GM23248 (cell line): ENCODE data around the gene MRGPRX4. TPM values are rescaled to one million over a fixed set of nuclear protein-coding genes. Genes with fewer than 3 reads are reported as not detected.

Experiments
- DNase-seq: peaks from one replicate; pipeline ENCODE4 v3.0.0-alpha.2; 2015
- H2AFZ ChIP-seq: fragments of 200-600 bp; sonication (generic); 2 replicates; pipeline ENCODE4 v1.6.1; 2016; ENCODE audit warnings: antibody characterized with exemption
- H3F3A ChIP-seq: fragments of 200-600 bp; sonication (generic); 2 replicates; pipeline ENCODE4 v1.6.1; 2016; ENCODE audit warnings: mild to moderate bottlenecking, antibody characterized with exemption, mixed run types; ENCODE audit not compliant: insufficient read depth
- H3K27ac ChIP-seq: fragments of 200-600 bp; sonication (generic); 2 replicates; pipeline ENCODE4 v1.5.1; 2016; ENCODE audit warnings: mild to moderate bottlenecking
- H3K27me3 ChIP-seq: fragments of 200-600 bp; sonication (generic); replicated peaks from 2 replicates; pipeline ENCODE4 v1.6.1; 2016; ENCODE audit warnings: mild to moderate bottlenecking; ENCODE audit not compliant: insufficient read depth
- H3K36me3 ChIP-seq: fragments of 200-600 bp; sonication (generic); 2 replicates; pipeline ENCODE4 v1.6.1; 2016; ENCODE audit warnings: low read depth, mild to moderate bottlenecking
- H3K4me1 ChIP-seq: fragments of 200-600 bp; sonication (generic); 2 replicates; pipeline ENCODE4 v1.6.1; 2016; ENCODE audit warnings: mild to moderate bottlenecking; ENCODE audit not compliant: insufficient read depth
- H3K4me2 ChIP-seq: fragments of 200-600 bp; sonication (generic); one replicate; pipeline ENCODE4 v1.6.1; 2016; ENCODE audit warnings: mild to moderate bottlenecking; ENCODE audit not compliant: unreplicated experiment
- H3K4me3 ChIP-seq: fragments of 200-600 bp; sonication (generic); 2 replicates; pipeline ENCODE4 v1.5.1; 2016; ENCODE audit warnings: mild to moderate bottlenecking
- H3K79me2 ChIP-seq: fragments of 200-600 bp; sonication (generic); 2 replicates; pipeline ENCODE4 v1.6.1; 2016; ENCODE audit warnings: mild to moderate bottlenecking; ENCODE audit not compliant: insufficient read depth
- H3K9ac ChIP-seq: fragments of 200-600 bp; sonication (generic); 2 replicates; pipeline ENCODE4 v1.6.1; 2016; ENCODE audit warnings: mild to moderate bottlenecking
- H3K9me2 ChIP-seq: fragments of 200-600 bp; sonication (generic); 2 replicates; pipeline ENCODE4 v1.6.1; 2016; ENCODE audit warnings: mixed run types, mild to moderate bottlenecking, moderate library complexity; ENCODE audit not compliant: insufficient read depth
- H3K9me3 ChIP-seq: fragments of 200-600 bp; sonication (generic); one replicate; pipeline ENCODE4 v1.6.1; 2017; ENCODE audit warnings: low read depth
- H4K20me1 ChIP-seq: fragments of 200-600 bp; sonication (generic); 2 replicates; pipeline ENCODE4 v1.6.0; 2016; ENCODE audit not compliant: insufficient read depth
- EZH2 ChIP-seq: fragments of 200-600 bp; sonication (generic); IDR thresholded peaks from 2 replicates; pipeline ENCODE4 v1.6.1; 2018; ENCODE audit warnings: antibody characterized with exemption, mild to moderate bottlenecking; ENCODE audit not compliant: insufficient read depth, poor library complexity, severe bottlenecking
- EZH2phosphoT487 ChIP-seq: fragments of 200-600 bp; sonication (generic); IDR thresholded peaks from 2 replicates; pipeline ENCODE4 v1.6.1; 2018; ENCODE audit warnings: antibody characterized with exemption, moderate library complexity, mild to moderate bottlenecking, low read depth; ENCODE audit not compliant: insufficient read depth
- WGBS, 2 experiments: methylation state at CpG; one replicate each; pipeline ENCODE4 v1.1.6; 2015 to 2017; ENCODE audit warnings: low lambda C conversion rate in 2 of 2, low coverage in 1 of 2; ENCODE audit errors: missing lambda C conversion rate in 2 of 2; 5-methylcytosine and 5-hydroxymethylcytosine counted together
- in situ Hi-C: fragments of 300-500 bp; cut with MboI; formaldehyde crosslinking; loops from 2 replicates; pipeline ENCODE4 v1.15.0; 2020
- polyA plus RNA-seq: library from polyadenylated mRNA; unstranded; fragments of >200 nt; fragmentation: Nextera tagmentation; extraction: Ambion mirVana; gene quantifications from 2 replicates; pipeline ENCODE4 v1.2.1, GENCODE V29; 2016
- total RNA-seq: library from RNA; depleted of rRNA; stranded (reverse); fragments of >200 nt; shearing (Covaris generic); gene quantifications from 2 replicates; pipeline ENCODE4 v1.2.3, GENCODE V29; 2014

MRGPRX4 gene
- total and polyA plus RNA-seq, 2 experiments from 2014 or later = not detected

GRCh38 chr11:18145837-18146236, 26.8 kb upstream of the MRGPRX4 start:
- no peak for DNase-seq
- Histone ChIP-seq H3F3A (no peaks in the 10 kb centered on the region), H3K27me3 (0 out of 2 replicates have a peak, but pooled peaks cover 6% of the 10 kb centered on the region), H3K4me3 (no peak overlapping the region), H2AFZ (no peak overlapping the region), H3K79me2 (no peaks in the 10 kb centered on the region), H3K27ac (no peak overlapping the region), H3K9me2 (no peaks in the 10 kb centered on the region), H4K20me1 (no peaks in the 10 kb centered on the region), H3K9me3 (no peaks in the 10 kb centered on the region), H3K9ac (no peak overlapping the region), H3K4me1 (no peaks in the 10 kb centered on the region), H3K4me2 (no peak overlapping the region), H3K36me3 (no peaks in the 10 kb centered on the region)
- TF ChIP-seq EZH2phosphoT487 (no peak), EZH2 (no peak)
- in situ Hi-C loops = no loop called here
- WGBS, 2 experiments = 18 to 21% methylated on average over 3 of the region's 3 CpGs

DNA sequence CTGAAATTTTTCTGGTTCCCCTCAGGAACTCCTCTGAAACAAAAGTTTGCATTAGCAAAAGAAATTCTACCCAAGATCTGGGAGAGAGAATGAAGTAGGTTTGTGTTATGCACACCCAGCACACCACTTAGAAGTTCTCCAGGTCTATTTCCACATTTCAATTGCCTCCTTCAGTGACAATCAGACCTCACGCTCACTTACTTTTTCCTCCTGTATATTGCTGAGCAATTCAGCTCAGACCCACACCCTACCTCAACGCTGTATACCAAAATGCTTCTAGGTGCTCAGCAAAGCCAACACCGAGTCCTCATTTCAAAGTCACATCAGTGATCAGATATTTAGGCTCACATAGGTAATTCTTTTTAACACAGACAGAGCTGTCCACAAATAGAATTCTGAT, 21.1 kb upstream of the MRGPRX4 start:
- Histone ChIP-seq H3K4me3 (no peak overlapping the region), H3K4me2 (no peak overlapping the region), H4K20me1 (no peaks in the 10 kb centered on the region), H3F3A (no peaks in the 10 kb centered on the region), H3K9me2 (no peaks in the 10 kb centered on the region), H3K36me3 (no peaks in the 10 kb centered on the region), H3K79me2 (no peaks in the 10 kb centered on the region), H3K27me3 (peaks cover 6% of the 10 kb centered on the region; the same call in 1 of the 2 replicates), H3K9me3 (no peaks in the 10 kb centered on the region), H2AFZ (no peak overlapping the region), H3K9ac (no peak overlapping the region), H3K4me1 (no peaks in the 10 kb centered on the region), H3K27ac (no peak overlapping the region)
- no peak for DNase-seq
- in situ Hi-C loops = no loop called here
- WGBS, 2 experiments = 37 to 44% methylated on average over 3 of the region's 3 CpGs
- no peak for TF ChIP-seq EZH2phosphoT487
- TF ChIP-seq EZH2 = no peak

DNA sequence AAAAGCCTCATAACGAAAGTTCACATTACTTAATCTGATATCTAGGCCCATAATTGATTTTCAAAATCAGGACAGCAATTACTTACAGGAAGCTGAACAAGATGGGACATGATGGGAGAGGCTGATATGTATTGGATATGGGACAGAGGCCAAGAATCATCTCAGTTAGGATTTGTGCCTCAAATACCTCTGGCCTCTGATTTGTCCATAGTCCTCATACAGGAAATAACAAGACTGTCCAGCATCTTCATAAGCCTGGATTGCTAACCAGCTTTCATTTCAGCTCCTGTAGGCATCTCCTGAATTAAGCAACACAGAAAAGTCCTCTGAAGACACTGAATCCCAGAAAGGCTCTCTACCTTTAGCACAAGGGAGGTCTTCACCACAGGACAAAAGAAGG, 4.3 kb upstream of the MRGPRX4 start:
- H4K20me1 ChIP-seq = no peaks in the 10 kb centered on the region
- H2AFZ ChIP-seq = no peak overlapping the region
- 0 to 6% methylated on average over 1 of the region's 1 CpG for WGBS, 2 experiments
- no peaks in the 10 kb centered on the region for H3F3A ChIP-seq
- no peak overlapping the region for H3K27ac ChIP-seq
- in situ Hi-C loops = no loop called here
- H3K4me3 ChIP-seq = no peak overlapping the region
- H3K9ac ChIP-seq = no peak overlapping the region
- no peak for DNase-seq
- no peak overlapping the region for H3K4me2 ChIP-seq
- no peak for TF ChIP-seq EZH2
- TF ChIP-seq EZH2phosphoT487 = no peak
- H3K4me1 ChIP-seq = no peaks in the 10 kb centered on the region
- H3K9me2 ChIP-seq = no peaks in the 10 kb centered on the region
- H3K79me2 ChIP-seq = no peaks in the 10 kb centered on the region
- no peaks in the 10 kb centered on the region for H3K27me3 ChIP-seq
- H3K36me3 ChIP-seq = no peaks in the 10 kb centered on the region
- H3K9me3 ChIP-seq = no peaks in the 10 kb centered on the region

DNA sequence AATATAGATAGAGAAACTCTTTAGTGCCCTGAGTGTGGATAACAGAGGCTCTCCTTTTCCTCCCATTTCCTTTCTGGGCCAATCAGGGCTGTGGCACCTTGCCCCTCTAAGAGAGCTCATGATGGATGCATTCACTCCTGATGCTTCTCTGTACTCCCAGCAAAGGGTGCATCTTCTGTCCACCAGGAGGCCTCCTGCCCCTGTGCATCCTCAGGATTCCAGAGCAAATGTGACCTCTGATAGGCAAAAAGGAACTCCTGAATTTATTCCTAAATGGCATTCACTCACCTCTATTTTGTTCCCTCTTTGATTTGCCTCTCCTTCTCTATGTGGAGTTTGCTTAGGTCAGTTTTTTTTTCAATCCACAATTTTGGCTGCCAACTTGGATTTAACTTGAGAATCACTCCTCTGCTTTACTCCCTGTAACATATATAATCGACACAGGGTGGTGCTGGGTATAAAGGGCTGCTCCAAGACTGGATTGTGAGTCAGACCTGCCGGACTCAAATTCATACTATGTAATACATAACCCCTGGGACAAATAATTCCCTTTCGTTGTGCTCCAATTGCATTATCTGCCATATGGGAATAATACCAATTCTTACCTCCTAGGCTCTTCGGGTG, 1.1 kb upstream of the MRGPRX4 start:
- no peaks in the 10 kb centered on the region for H3F3A ChIP-seq

More for the DNA sequence above, 1.1 kb upstream of the MRGPRX4 start:
- H3K4me3 ChIP-seq = no peak overlapping the region
- H3K9me2 ChIP-seq = no peaks in the 10 kb centered on the region
- no peaks in the 10 kb centered on the region for H3K79me2 ChIP-seq
- no peaks in the 10 kb centered on the region for H4K20me1 ChIP-seq
- WGBS, 2 experiments = 38 to 41% methylated on average over 4 of the region's 4 CpGs
- in situ Hi-C loops = no loop called here
- no peaks in the 10 kb centered on the region for H3K36me3 ChIP-seq
- H3K27ac ChIP-seq = no peak overlapping the region
- H3K4me2 ChIP-seq = no peak overlapping the region
- no peaks in the 10 kb centered on the region for H3K4me1 ChIP-seq
- H3K27me3 ChIP-seq = no peaks in the 10 kb centered on the region; the same call in none of the 2 replicates
- H2AFZ ChIP-seq = no peak overlapping the region
- peak; percentile 52 for DNase-seq
- TF ChIP-seq EZH2 (no peak), EZH2phosphoT487 (no peak)
- no peaks in the 10 kb centered on the region for H3K9me3 ChIP-seq
- no peak overlapping the region for H3K9ac ChIP-seq
